GM12878 (cell line): ENCODE measurements around the gene SBNO1. TPM values are rescaled to one million over a fixed set of nuclear protein-coding genes. Genes with fewer than 3 reads are reported as not detected.

Source experiments
- ATAC-seq: fragments of 200-7000 bp; cut with Tn5 transposase; 3 replicates; pipeline ENCODE4 v1.9.1; 2020; ENCODE audit warnings: mild to moderate bottlenecking, moderate library complexity
- BruUV-seq: library from RNA; stranded (reverse); fragments of 400-500 nt; replicated peaks from 2 replicates; lab custom pipeline; 2021; lab: Mats Ljungman, UMichigan
- CTCF ChIA-PET: fragments of 300-600 bp; sonication (Branson Sonifier 250); formaldehyde crosslinking; extraction: SDS; loops from one replicate; lab custom pipeline; 2021; ENCODE audit warnings: inconsistent platforms; lab: Yijun Ruan, JAX
- POLR2A ChIA-PET: fragments of 350-600 bp; formaldehyde crosslinking; extraction: SDS; loops from one replicate; lab custom pipeline; 2021; ENCODE audit warnings: inconsistent platforms; lab: Charles Lee
- RAD21 ChIA-PET: fragments of 300-600 bp; sonication (Branson Sonifier 250); formaldehyde crosslinking; loops from one replicate; lab custom pipeline; 2023; ENCODE audit warnings: antibody characterized with exemption; ENCODE audit not compliant: unreplicated experiment; lab: Charles Lee
- SMC1A ChIA-PET: fragments of 300-600 bp; sonication (Branson Sonifier 250); formaldehyde crosslinking; loops from one replicate; lab custom pipeline; 2023; ENCODE audit not compliant: unreplicated experiment, uncharacterized antibody; lab: Charles Lee
- DNase-seq: peaks from one replicate; pipeline ENCODE4 v3.0.0-alpha.2; 2011; ENCODE audit warnings: low read depth, low spot score
- FAIRE-seq: peaks from 3 replicates; lab custom pipeline; 2011; peaks lifted over from hg19 to GRCh38; lab: Jason Lieb, UNC
- H2AFZ ChIP-seq: 2 replicates; pipeline ENCODE4 v1.6.0; 2011; ENCODE audit warnings: low read depth, low read length, control low read depth; ENCODE audit not compliant: control insufficient read depth
- H3K27ac ChIP-seq: 2 replicates; pipeline ENCODE4 v1.5.1; 2011; ENCODE audit warnings: control low read depth; ENCODE audit not compliant: control insufficient read depth, insufficient read depth
- H3K27me3 ChIP-seq, 2 experiments: replicated peaks in 1 of 2; 2 replicates each; pipeline versions ENCODE4 v1.6.0 to v1.6.1; 2011; ENCODE audit warnings: low read length in 1 of 2; ENCODE audit not compliant: control insufficient read depth in 2 of 2, insufficient read depth in 2 of 2
- H3K36me3 ChIP-seq, 2 experiments: 2 replicates each; pipeline ENCODE4 v1.5.1; 2011; ENCODE audit warnings: low read length in 1 of 2; ENCODE audit not compliant: control insufficient read depth in 2 of 2, insufficient read depth in 2 of 2
- H3K4me1 ChIP-seq: 2 replicates; pipeline ENCODE4 v1.6.1; 2011; ENCODE audit warnings: mild to moderate bottlenecking, low read length, moderate library complexity, mixed read lengths; ENCODE audit not compliant: control insufficient read depth, insufficient read depth
- H3K4me2 ChIP-seq: 2 replicates; pipeline ENCODE4 v1.6.0; 2011; ENCODE audit warnings: control low read depth; ENCODE audit not compliant: control insufficient read depth, insufficient read depth
- H3K4me3 ChIP-seq: fragments of 200-600 bp; sonication (generic); 2 replicates; pipeline ENCODE4 v1.5.1; 2016
- H3K79me2 ChIP-seq: 2 replicates; pipeline ENCODE4 v1.6.0; 2011; ENCODE audit warnings: low read length; ENCODE audit not compliant: control insufficient read depth, insufficient read depth
- H3K9ac ChIP-seq: 2 replicates; pipeline ENCODE4 v1.8.0; 2011; ENCODE audit warnings: low read length, control low read depth, mixed read lengths; ENCODE audit not compliant: control insufficient read depth, insufficient read depth
- H3K9me3 ChIP-seq: replicated peaks from 3 replicates; pipeline ENCODE4 v1.5.1; 2011; ENCODE audit warnings: mild to moderate bottlenecking, low read length; ENCODE audit not compliant: control insufficient read depth, insufficient read depth
- H4K20me1 ChIP-seq: 2 replicates; pipeline ENCODE4 v1.6.0; 2011; ENCODE audit not compliant: control insufficient read depth, insufficient read depth
- CTCF ChIP-seq, 3 experiments: IDR thresholded peaks in 2 of 3; conservative IDR thresholded peaks in 1 of 3; 2 replicates each; pipeline ENCODE4 v1.5.1; 2011; ENCODE audit warnings: low read depth in 3 of 3, low read length in 3 of 3, mild to moderate bottlenecking in 3 of 3, control low read depth in 2 of 3, moderate library complexity in 2 of 3, inconsistent platforms in 1 of 3, mixed read lengths in 1 of 3; ENCODE audit not compliant: control insufficient read depth in 2 of 3, insufficient read depth in 1 of 3; ENCODE audit errors: extremely low read depth in 1 of 3
- EED ChIP-seq: sonication (generic); IDR thresholded peaks from 2 replicates; pipeline ENCODE4 v1.6.1; 2016; ENCODE audit warnings: antibody characterized with exemption, low read depth
- ESRRA ChIP-seq: IDR thresholded peaks from 2 replicates; pipeline ENCODE4 v1.6.1; 2012; ENCODE audit warnings: mild to moderate bottlenecking, low read length, improper control_type of control experiment
- IRF3 ChIP-seq: fragments of 450-650 bp; IDR thresholded peaks from 2 replicates; pipeline ENCODE4 v1.6.1; 2014; ENCODE audit warnings: mild to moderate bottlenecking
- IRF5 ChIP-seq: fragments of 450-650 bp; IDR thresholded peaks from 2 replicates; pipeline ENCODE4 v1.6.1; 2017; ENCODE audit warnings: borderline replicate concordance
- JUNB ChIP-seq: IDR thresholded peaks from 2 replicates; pipeline ENCODE4 v1.6.1; 2016; ENCODE audit warnings: antibody characterized with exemption, mild to moderate bottlenecking
- NKRF ChIP-seq: fragments of 450-650 bp; conservative IDR thresholded peaks from 2 replicates; pipeline ENCODE4 v1.6.1; 2017; ENCODE audit warnings: mild to moderate bottlenecking, moderate library complexity
- PBX3 ChIP-seq: IDR thresholded peaks from 2 replicates; pipeline ENCODE4 v1.6.1; 2011; ENCODE audit warnings: mild to moderate bottlenecking, low read depth, low read length, moderate library complexity; ENCODE audit not compliant: insufficient replicate concordance
- RELA ChIP-seq: fragments of 450-650 bp; IDR thresholded peaks from 2 replicates; pipeline ENCODE4 v1.8.0; 2014; ENCODE audit warnings: borderline replicate concordance; ENCODE audit not compliant: partially characterized antibody
- USF1 ChIP-seq: IDR thresholded peaks from 2 replicates; pipeline ENCODE4 v1.6.1; 2011; ENCODE audit warnings: borderline replicate concordance, low read depth, mild to moderate bottlenecking, moderate library complexity, mixed read lengths, low read length; ENCODE audit not compliant: insufficient read depth; ENCODE audit errors: extremely low read length
- YBX1 ChIP-seq: fragments of 450-650 bp; IDR thresholded peaks from 2 replicates; pipeline ENCODE4 v1.6.1; 2016; ENCODE audit warnings: antibody characterized with exemption
- ZNF274 ChIP-seq: IDR thresholded peaks from one replicate; pipeline ENCODE4 v1.8.0; 2011; ENCODE audit not compliant: insufficient read length, insufficient read depth
- ZZZ3 ChIP-seq: IDR thresholded peaks from 2 replicates; pipeline ENCODE4 v1.6.1; 2011; ENCODE audit warnings: low read depth; ENCODE audit not compliant: control insufficient read depth, insufficient read length
- WGBS: methylation state at CpG from one replicate; pipeline ENCODE4 v1.1.6; 2016; ENCODE audit warnings: low lambda C conversion rate; ENCODE audit not compliant: insufficient replicate concordance, insufficient coverage; ENCODE audit errors: missing lambda C conversion rate; 5-methylcytosine and 5-hydroxymethylcytosine counted together
- in situ Hi-C: fragments of 300-500 bp; cut with MboI; formaldehyde crosslinking; loops from 9 replicates; pipeline ENCODE4 v1.14.3; 2018; ENCODE audit warnings: mixed read lengths
- intact Hi-C: fragments of 100-400 bp; cut with micrococcal nuclease; formaldehyde crosslinking; loops from one replicate; pipeline ENCODE4 v1.14.2; 2022; ENCODE audit not compliant: unreplicated experiment
- polyA plus RNA-seq, 11 experiments: library from polyadenylated mRNA; depleted of rRNA in 4 of 11; unstranded in 6 of 11; stranded (reverse) in 5 of 11; fragments of >200 nt; fragmentation: Nextera tagmentation in 4 of 11; fragmentation: Illumina TruSeq in 1 of 11; extraction: Ambion mirVana in 4 of 11; extraction: Trizol in 1 of 11; gene quantifications; 1 replicate in 1 of 11; 2 replicates in 10 of 11; pipeline versions ENCODE4 v1.2.1 to v1.2.3, GENCODE V29; 2011 to 2016; ENCODE audit warnings: inconsistent platforms in 2 of 11, missing spikeins in 2 of 11, low read depth in 1 of 11
- total RNA-seq, 4 experiments: library from RNA; depleted of rRNA in 3 of 4; stranded (reverse); fragments of >200 nt in 3 of 4; fragmentation: Illumina TruSeq in 1 of 4; extraction: Trizol in 1 of 4; gene quantifications; 2 replicates each; pipeline versions ENCODE4 v1.2.1 to v1.2.3, GENCODE V29; 2013 to 2021

The SBNO1 gene
- total and polyA plus RNA-seq, 10 of the 15 experiments (the other 5 are each of a cell fraction or from before 2014, with no cell fraction given): 7.5 to 39.7 (median 20.9) TPM

- no peak for TF ChIP-seq ZZZ3
- TF ChIP-seq PBX3: no peak
- no peak for TF ChIP-seq EED
- TF ChIP-seq JUNB: no peak
- TF ChIP-seq YBX1: no peak
Measured at GRCh38 chr12:123398550-123399254, 34.1 kb upstream of the SBNO1 start (continued).

- Histone ChIP-seq H2AFZ (no peak overlapping the region), H3K79me2 (peaks cover 7% of the 10 kb centered on the region), H3K36me3 (peaks cover 26 to 32% of the 10 kb centered on the region in 2 experiments), H3K4me3 (no peak overlapping the region), H3K4me1 (no peaks in the 10 kb centered on the region), H3K4me2 (no peak overlapping the region), H3K9ac (no peak overlapping the region), H3K9me3 (no peaks in the 10 kb centered on the region), H3K27ac (no peak overlapping the region), H4K20me1 (peaks cover 2% of the 10 kb centered on the region; the same call in 1 of the 2 replicates), H3K27me3 (no peaks in the 10 kb centered on the region)
- no TSS peak for BruUV-seq
- FAIRE-seq (no peak), ATAC-seq (no peak), DNase-seq (no peak)
- 93% methylated on average over 10 of the region's 10 CpGs for WGBS
- ChIA-PET POLR2A (interaction anchor here (1.5 kb wide), 1 partner anchor 14 kb away, joined by 3 read pairs; the partner anchor contains the start of gene KMT5A), CTCF (no interaction called here), SMC1A (no interaction called here), RAD21 (no interaction called here)
- intact Hi-C loops: no loop called here
- in situ Hi-C loops: no loop called here
- TF ChIP-seq IRF3 (no peak), RELA (no peak), ZNF274 (no peak), IRF5 (no peak), CTCF (IDR thresholded peaks at IDR 0.05 in 2 of 3, conservative IDR thresholded peaks at IDR 0.05 in 1 of 3; ENCODE audit: control insufficient read depth in 2 of 3, extremely low read depth in 1 of 3, insufficient read depth in 1 of 3, low read depth in 3 of 3, low read length in 3 of 3) (no peak), USF1 (no peak), NKRF (no peak), ESRRA (no peak)
Measured at GRCh38 chr12:123398177-123398549, 33.5 kb upstream of the SBNO1 start.
